OCI-LY7 (cell line): ENCODE data around the gene PAAF1. TPM values are rescaled to one million over a fixed set of nuclear protein-coding genes. Genes with fewer than 3 reads are reported as not detected.

Source experiments
- BruUV-seq: library from RNA; stranded (reverse); fragments of 400-500 nt; replicated peaks from 2 replicates; lab custom pipeline; 2021; lab: Mats Ljungman, UMichigan
- CTCF ChIA-PET: fragments of 300-600 bp; sonication (Branson Sonifier 250); formaldehyde crosslinking; loops from one replicate; lab custom pipeline; 2022; ENCODE audit warnings: antibody characterized with exemption; ENCODE audit not compliant: unreplicated experiment; lab: Charles Lee
- POLR2A ChIA-PET: fragments of 300-600 bp; sonication (Branson Sonifier 250); formaldehyde crosslinking; loops from one replicate; lab custom pipeline; 2022; ENCODE audit warnings: antibody characterized with exemption; lab: Charles Lee
- DNase-seq: peaks from one replicate; pipeline ENCODE4 v3.0.0-alpha.2; 2015; ENCODE audit warnings: low spot score
- H2AFZ ChIP-seq: fragments of 200-600 bp; sonication (generic), shearing (Covaris generic); 2 replicates; pipeline ENCODE4 v1.6.1; 2014; ENCODE audit warnings: mild to moderate bottlenecking, antibody characterized with exemption, low read length, moderate library complexity
- H3K27ac ChIP-seq: fragments of 200-600 bp; sonication (generic); 2 replicates; pipeline ENCODE4 v1.5.1; 2014; ENCODE audit warnings: mixed run types, low read depth, mild to moderate bottlenecking, moderate library complexity, low read length, inconsistent platforms; ENCODE audit not compliant: poor library complexity, severe bottlenecking
- H3K36me3 ChIP-seq: fragments of 200-600 bp; sonication (generic); 2 replicates; pipeline ENCODE4 v1.6.1; 2014; ENCODE audit warnings: mild to moderate bottlenecking, antibody characterized with exemption, low read length, moderate library complexity, mixed read lengths; ENCODE audit not compliant: insufficient read depth
- H3K4me1 ChIP-seq: fragments of 200-600 bp; sonication (generic); 2 replicates; pipeline ENCODE4 v1.5.1; 2014; ENCODE audit warnings: mild to moderate bottlenecking, low read length; ENCODE audit not compliant: insufficient read depth, poor library complexity, severe bottlenecking
- H3K4me2 ChIP-seq: fragments of 200-600 bp; sonication (generic); 2 replicates; pipeline ENCODE4 v1.6.1; 2014; ENCODE audit warnings: mild to moderate bottlenecking, low read length
- H3K4me3 ChIP-seq: fragments of 200-600 bp; sonication (generic); 2 replicates; pipeline ENCODE4 v1.5.1; 2014; ENCODE audit warnings: mild to moderate bottlenecking, low read depth, low read length; ENCODE audit not compliant: poor library complexity, severe bottlenecking
- H3K79me2 ChIP-seq: fragments of 200-600 bp; sonication (generic); 2 replicates; pipeline ENCODE4 v1.6.1; 2016; ENCODE audit warnings: low read depth, mild to moderate bottlenecking, low read length, moderate library complexity, mixed read lengths; ENCODE audit not compliant: insufficient read depth
- H3K9me2 ChIP-seq: fragments of 200-600 bp; sonication (generic); 2 replicates; pipeline ENCODE4 v1.6.1; 2016; ENCODE audit warnings: mild to moderate bottlenecking, low read length, mixed read lengths; ENCODE audit not compliant: insufficient read depth
- H3K9me3 ChIP-seq: fragments of 200-600 bp; sonication (generic); 2 replicates; pipeline ENCODE4 v1.6.1; 2014; ENCODE audit warnings: mild to moderate bottlenecking, mixed run types, low read length, mixed read lengths
- H4K20me1 ChIP-seq: fragments of 200-600 bp; sonication (generic); 2 replicates; pipeline ENCODE4 v1.6.1; 2014; ENCODE audit warnings: mild to moderate bottlenecking, antibody characterized with exemption, low read length, moderate library complexity, mixed read lengths; ENCODE audit not compliant: insufficient read depth
- EZH2phosphoT487 ChIP-seq: fragments of 200-600 bp; sonication (generic); IDR thresholded peaks from 2 replicates; pipeline ENCODE4 v1.6.1; 2018; ENCODE audit warnings: low read depth, borderline replicate concordance, mild to moderate bottlenecking, mixed run types, antibody characterized with exemption, low read length, moderate library complexity, mixed read lengths
- intact Hi-C: fragments of 100-400 bp; cut with micrococcal nuclease; formaldehyde crosslinking; loops from one replicate; pipeline ENCODE4 v1.10.0; 2022; ENCODE audit not compliant: unreplicated experiment
- total RNA-seq, 2 experiments: library from RNA; depleted of rRNA in 1 of 2; stranded (reverse); fragments of >200 nt in 1 of 2; shearing (Covaris generic) in 1 of 2; gene quantifications; 2 replicates each; pipeline ENCODE4 v1.2.3, GENCODE V29; 2014 to 2022
- TF ChIP-seq, protein P1 (sequence below): fragments of 200-600 bp; sonication (generic); conservative IDR thresholded peaks from 2 replicates; pipeline ENCODE4 v1.5.1; 2014; ENCODE audit warnings: mild to moderate bottlenecking, antibody characterized with exemption, low read length, moderate library complexity, mixed read lengths

Gene PAAF1
- total RNA-seq, 2 experiments from 2014 or later, result 11.2 to 35.0 TPM

DNA sequence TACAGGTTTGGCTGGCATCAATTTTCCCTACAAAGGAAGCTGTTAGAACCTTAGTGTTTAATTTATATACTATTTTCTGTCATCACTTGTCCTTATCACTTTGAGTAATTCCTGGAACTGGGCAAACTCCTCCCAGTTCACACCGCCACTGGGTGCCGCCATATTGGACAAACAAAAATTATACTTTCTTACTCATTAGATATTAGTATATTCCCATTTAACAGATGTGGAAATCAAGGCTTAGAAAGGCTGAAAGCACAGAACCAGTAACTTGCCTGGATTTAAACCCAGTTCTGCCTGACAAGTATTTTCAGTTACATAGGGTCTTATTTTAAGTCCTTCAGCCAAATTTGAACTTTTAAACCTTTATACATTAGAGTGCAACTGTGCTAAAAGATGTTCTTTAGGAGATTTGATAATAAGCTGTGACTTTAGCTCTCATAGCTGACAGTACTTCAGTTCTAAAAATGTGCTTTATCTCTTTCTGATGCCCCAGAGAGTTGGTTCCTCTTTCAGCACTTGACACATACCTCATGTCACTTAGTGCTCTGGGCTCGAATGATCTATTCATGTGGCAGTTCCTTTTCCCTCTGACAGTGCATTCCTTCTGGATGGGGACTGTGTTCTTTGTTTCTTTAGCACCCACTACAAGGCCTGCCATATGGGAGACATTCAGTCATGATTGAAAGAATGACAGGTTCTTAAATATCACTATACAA lies 25.6 kb upstream of the PAAF1 start:
- Histone ChIP-seq H3K79me2 (no peaks in the 10 kb centered on the region), H2AFZ (no peak overlapping the region), H3K9me3 (no peaks in the 10 kb centered on the region), H3K36me3 (peaks cover 59% of the 10 kb centered on the region), H3K4me2 (no peak overlapping the region), H3K9me2 (no peaks in the 10 kb centered on the region), H3K27ac (no peak overlapping the region), H3K4me1 (no peaks in the 10 kb centered on the region), H3K4me3 (no peak overlapping the region), H4K20me1 (no peaks in the 10 kb centered on the region)
- ChIA-PET CTCF (no interaction called here), POLR2A (no interaction called here)
- intact Hi-C loops, result no loop called here
- TF ChIP-seq EZH2phosphoT487, result no peak
- TF ChIP-seq, protein P1, sequence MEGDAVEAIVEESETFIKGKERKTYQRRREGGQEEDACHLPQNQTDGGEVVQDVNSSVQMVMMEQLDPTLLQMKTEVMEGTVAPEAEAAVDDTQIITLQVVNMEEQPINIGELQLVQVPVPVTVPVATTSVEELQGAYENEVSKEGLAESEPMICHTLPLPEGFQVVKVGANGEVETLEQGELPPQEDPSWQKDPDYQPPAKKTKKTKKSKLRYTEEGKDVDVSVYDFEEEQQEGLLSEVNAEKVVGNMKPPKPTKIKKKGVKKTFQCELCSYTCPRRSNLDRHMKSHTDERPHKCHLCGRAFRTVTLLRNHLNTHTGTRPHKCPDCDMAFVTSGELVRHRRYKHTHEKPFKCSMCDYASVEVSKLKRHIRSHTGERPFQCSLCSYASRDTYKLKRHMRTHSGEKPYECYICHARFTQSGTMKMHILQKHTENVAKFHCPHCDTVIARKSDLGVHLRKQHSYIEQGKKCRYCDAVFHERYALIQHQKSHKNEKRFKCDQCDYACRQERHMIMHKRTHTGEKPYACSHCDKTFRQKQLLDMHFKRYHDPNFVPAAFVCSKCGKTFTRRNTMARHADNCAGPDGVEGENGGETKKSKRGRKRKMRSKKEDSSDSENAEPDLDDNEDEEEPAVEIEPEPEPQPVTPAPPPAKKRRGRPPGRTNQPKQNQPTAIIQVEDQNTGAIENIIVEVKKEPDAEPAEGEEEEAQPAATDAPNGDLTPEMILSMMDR, result no peak
- DNase-seq, result no peak
- BruUV-seq, result no TSS peak

DNA sequence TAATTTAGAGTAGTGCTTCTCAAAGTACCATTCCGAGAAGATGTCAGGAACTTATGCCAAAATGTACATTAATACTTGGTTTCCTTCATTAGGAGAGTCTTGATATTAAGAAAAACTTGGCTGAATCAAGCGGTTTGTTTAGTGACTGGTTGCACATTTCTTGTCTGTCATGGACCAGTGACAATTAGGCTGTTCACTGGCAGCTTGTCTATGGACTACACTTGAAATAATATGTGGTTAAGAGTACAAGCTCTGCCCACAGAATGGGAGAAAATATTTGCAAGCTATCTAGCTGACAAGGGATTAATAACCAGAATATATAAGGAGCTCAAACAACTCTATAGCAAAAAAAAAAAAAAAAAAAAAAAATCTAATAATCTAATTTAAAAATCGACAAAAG lies 24.8 kb upstream of the PAAF1 start:
- POLR2A ChIA-PET, result interaction anchor here (0.6 to 0.8 kb wide), 7 partner anchors 9 to 1576 kb away, joined by 3 to 10 read pairs (median 3); partner anchors contain the start of gene UCP2
- H3K4me2 ChIP-seq, result no peak overlapping the region
- no peak overlapping the region for H2AFZ ChIP-seq
- CTCF ChIA-PET, result no interaction called here
- H3K27ac ChIP-seq, result no peak overlapping the region
- intact Hi-C loops, result no loop called here
- H3K4me3 ChIP-seq, result no peak overlapping the region
- H4K20me1 ChIP-seq, result no peaks in the 10 kb centered on the region
- no peaks in the 10 kb centered on the region for H3K9me3 ChIP-seq
- no TSS peak for BruUV-seq
- no peak for DNase-seq
- no peaks in the 10 kb centered on the region for H3K9me2 ChIP-seq
- no peaks in the 10 kb centered on the region for H3K79me2 ChIP-seq
- no peak for TF ChIP-seq EZH2phosphoT487
- TF ChIP-seq, protein P1, result no peak
- H3K4me1 ChIP-seq, result no peaks in the 10 kb centered on the region
- H3K36me3 ChIP-seq, result peaks cover 59% of the 10 kb centered on the region

- no peak overlapping the region for H3K27ac ChIP-seq
- no peaks in the 10 kb centered on the region for H3K79me2 ChIP-seq
- DNase-seq, result no peak
- H3K4me1 ChIP-seq, result no peaks in the 10 kb centered on the region
- no peaks in the 10 kb centered on the region for H3K9me2 ChIP-seq
- POLR2A ChIA-PET, result interaction anchor here (0.9 to 1.4 kb wide), 4 partner anchors 8 to 417 kb away, joined by 4 to 9 read pairs (median 4); no protein-coding TSS in a partner anchor
- no peaks in the 10 kb centered on the region for H4K20me1 ChIP-seq
- CTCF ChIA-PET, result no interaction called here
- H3K9me3 ChIP-seq, result no peaks in the 10 kb centered on the region
- no peak overlapping the region for H3K4me3 ChIP-seq
- no TSS peak for BruUV-seq
- TF ChIP-seq, protein P1, result no peak
- no peak for TF ChIP-seq EZH2phosphoT487
- H2AFZ ChIP-seq, result no peak overlapping the region
- peaks cover 59% of the 10 kb centered on the region for H3K36me3 ChIP-seq
- intact Hi-C loops, result no loop called here
- H3K4me2 ChIP-seq, result no peak overlapping the region
These were observed 22.1 kb upstream of the PAAF1 start for GRCh38 chr11:73854680-73855079.
